Neural progenitor cell (in vitro differentiated cells): ENCODE results near the gene PHF12.

Experiments used
- EZH2 ChIP-seq: fragments of 200-600 bp; sonication (generic); IDR thresholded peaks from 2 replicates; pipeline ENCODE4 v1.6.1; 2017; ENCODE audit warnings: antibody characterized with exemption, mild to moderate bottlenecking, moderate library complexity
- TF ChIP-seq, protein P1 (sequence below): fragments of 200-600 bp; sonication (generic); IDR thresholded peaks from 2 replicates; pipeline ENCODE4 v1.5.1; 2017; ENCODE audit warnings: antibody characterized with exemption, mild to moderate bottlenecking

- TF ChIP-seq EZH2: no peak
- TF ChIP-seq, protein P1, sequence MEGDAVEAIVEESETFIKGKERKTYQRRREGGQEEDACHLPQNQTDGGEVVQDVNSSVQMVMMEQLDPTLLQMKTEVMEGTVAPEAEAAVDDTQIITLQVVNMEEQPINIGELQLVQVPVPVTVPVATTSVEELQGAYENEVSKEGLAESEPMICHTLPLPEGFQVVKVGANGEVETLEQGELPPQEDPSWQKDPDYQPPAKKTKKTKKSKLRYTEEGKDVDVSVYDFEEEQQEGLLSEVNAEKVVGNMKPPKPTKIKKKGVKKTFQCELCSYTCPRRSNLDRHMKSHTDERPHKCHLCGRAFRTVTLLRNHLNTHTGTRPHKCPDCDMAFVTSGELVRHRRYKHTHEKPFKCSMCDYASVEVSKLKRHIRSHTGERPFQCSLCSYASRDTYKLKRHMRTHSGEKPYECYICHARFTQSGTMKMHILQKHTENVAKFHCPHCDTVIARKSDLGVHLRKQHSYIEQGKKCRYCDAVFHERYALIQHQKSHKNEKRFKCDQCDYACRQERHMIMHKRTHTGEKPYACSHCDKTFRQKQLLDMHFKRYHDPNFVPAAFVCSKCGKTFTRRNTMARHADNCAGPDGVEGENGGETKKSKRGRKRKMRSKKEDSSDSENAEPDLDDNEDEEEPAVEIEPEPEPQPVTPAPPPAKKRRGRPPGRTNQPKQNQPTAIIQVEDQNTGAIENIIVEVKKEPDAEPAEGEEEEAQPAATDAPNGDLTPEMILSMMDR: no peak
Measured at GRCh38 chr17:28864991-28865849, 86.1 kb downstream of the PHF12 start.
